Bronchial epithelial cell (primary cell): Measurements from ENCODE around the gene TRIM69. TPM values are rescaled to one million over a fixed set of nuclear protein-coding genes. Genes with fewer than 3 reads are reported as not detected.

Source experiments
- DNase-seq: peaks from one replicate; pipeline ENCODE4 v3.0.0-alpha.2; 2010; ENCODE audit warnings: low read depth
- FAIRE-seq: peaks from 2 replicates; lab custom pipeline; 2011; peaks lifted over from hg19 to GRCh38; lab: Jason Lieb, UNC
- H3K27me3 ChIP-seq: 2 replicates; pipeline ENCODE4 v1.5.1; 2011; ENCODE audit warnings: low read length; ENCODE audit not compliant: control insufficient read depth, insufficient read depth
- H3K36me3 ChIP-seq: 2 replicates; pipeline ENCODE4 v1.5.1; 2011; ENCODE audit warnings: low read length; ENCODE audit not compliant: control insufficient read depth, insufficient read depth
- H3K4me3 ChIP-seq: 2 replicates; pipeline ENCODE4 v1.5.1; 2011; ENCODE audit warnings: mild to moderate bottlenecking, low read depth, low read length, control low read depth
- total RNA-seq: library from RNA; depleted of rRNA; stranded (reverse); fragments of >200 nt; gene quantifications from 2 replicates; pipeline ENCODE4 v1.2.1, GENCODE V29; 2014
- TF ChIP-seq, protein P1 (sequence below): IDR thresholded peaks from 2 replicates; pipeline ENCODE4 v1.5.1; 2011; ENCODE audit warnings: mild to moderate bottlenecking, moderate library complexity, low read length, control low read depth, inconsistent platforms; ENCODE audit not compliant: insufficient read depth, severe bottlenecking

Gene TRIM69
- total RNA-seq, 1 donor from 2014 or later, result 7.1 TPM

DNA sequence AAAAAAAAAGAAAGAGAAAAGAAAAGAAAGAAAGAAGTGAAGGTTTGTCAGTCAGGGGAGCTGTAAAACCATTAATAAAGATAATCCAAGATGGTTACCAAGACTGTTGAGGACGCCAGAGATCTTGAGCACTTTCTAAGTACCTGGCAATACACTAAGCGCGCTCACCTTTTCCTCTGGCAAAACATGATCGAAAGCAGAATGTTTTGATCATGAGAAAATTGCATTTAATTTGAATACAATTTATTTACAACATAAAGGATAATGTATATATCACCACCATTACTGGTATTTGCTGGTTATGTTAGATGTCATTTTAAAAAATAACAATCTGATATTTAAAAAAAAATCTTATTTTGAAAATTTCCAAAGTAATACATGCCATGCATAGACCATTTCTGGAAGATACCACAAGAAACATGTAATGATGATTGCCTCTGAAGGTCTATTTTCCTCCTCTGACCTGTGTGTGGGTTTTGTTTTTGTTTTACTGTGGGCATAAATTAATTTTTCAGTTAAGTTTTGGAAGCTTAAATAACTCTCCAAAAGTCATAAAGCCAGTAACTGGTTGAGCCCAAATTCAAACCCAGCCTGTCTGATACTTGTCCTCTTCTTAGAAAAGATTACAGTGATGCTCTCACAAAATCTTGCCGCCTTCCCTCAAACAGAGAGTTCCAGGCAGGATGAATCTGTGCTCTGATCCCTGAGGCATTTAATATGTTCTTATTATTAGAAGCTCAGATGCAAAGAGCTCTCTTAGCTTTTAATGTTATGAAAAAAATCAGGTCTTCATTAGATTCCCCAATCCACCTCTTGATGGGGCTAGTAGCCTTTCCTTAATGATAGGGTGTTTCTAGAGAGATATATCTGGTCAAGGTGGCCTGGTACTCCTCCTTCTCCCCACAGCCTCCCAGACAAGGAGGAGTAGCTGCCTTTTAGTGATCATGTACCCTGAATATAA is 23.0 kb upstream of the TRIM69 start:
- TF ChIP-seq, protein P1, sequence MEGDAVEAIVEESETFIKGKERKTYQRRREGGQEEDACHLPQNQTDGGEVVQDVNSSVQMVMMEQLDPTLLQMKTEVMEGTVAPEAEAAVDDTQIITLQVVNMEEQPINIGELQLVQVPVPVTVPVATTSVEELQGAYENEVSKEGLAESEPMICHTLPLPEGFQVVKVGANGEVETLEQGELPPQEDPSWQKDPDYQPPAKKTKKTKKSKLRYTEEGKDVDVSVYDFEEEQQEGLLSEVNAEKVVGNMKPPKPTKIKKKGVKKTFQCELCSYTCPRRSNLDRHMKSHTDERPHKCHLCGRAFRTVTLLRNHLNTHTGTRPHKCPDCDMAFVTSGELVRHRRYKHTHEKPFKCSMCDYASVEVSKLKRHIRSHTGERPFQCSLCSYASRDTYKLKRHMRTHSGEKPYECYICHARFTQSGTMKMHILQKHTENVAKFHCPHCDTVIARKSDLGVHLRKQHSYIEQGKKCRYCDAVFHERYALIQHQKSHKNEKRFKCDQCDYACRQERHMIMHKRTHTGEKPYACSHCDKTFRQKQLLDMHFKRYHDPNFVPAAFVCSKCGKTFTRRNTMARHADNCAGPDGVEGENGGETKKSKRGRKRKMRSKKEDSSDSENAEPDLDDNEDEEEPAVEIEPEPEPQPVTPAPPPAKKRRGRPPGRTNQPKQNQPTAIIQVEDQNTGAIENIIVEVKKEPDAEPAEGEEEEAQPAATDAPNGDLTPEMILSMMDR, result peak; percentile 18
- FAIRE-seq (no peak), DNase-seq (peak; percentile 41)
- H3K27me3 ChIP-seq, result no peaks in the 10 kb centered on the region
- peaks cover 13% of the 10 kb centered on the region for H3K36me3 ChIP-seq
- peak overlapping the region; percentile 87 for H3K4me3 ChIP-seq

DNA sequence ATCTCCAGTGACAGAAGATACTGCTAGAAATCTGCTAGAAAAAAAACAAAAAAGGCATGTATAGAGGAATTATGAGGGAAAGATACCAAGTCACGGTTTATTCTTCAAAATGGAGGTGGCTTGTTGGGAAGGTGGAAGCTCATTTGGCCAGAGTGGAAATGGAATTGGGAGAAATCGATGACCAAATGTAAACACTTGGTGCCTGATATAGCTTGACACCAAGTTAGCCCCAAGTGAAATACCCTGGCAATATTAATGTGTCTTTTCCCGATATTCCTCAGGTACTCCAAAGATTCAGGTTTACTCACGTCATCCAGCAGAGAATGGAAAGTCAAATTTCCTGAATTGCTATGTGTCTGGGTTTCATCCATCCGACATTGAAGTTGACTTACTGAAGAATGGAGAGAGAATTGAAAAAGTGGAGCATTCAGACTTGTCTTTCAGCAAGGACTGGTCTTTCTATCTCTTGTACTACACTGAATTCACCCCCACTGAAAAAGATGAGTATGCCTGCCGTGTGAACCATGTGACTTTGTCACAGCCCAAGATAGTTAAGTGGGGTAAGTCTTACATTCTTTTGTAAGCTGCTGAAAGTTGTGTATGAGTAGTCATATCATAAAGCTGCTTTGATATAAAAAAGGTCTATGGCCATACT is 21.1 kb upstream of the TRIM69 start:
- Histone ChIP-seq H3K36me3 (peaks cover 13% of the 10 kb centered on the region), H3K27me3 (no peaks in the 10 kb centered on the region), H3K4me3 (no peak overlapping the region)
- TF ChIP-seq, protein P1, result no peak
- FAIRE-seq (no peak), DNase-seq (no peak)

DNA sequence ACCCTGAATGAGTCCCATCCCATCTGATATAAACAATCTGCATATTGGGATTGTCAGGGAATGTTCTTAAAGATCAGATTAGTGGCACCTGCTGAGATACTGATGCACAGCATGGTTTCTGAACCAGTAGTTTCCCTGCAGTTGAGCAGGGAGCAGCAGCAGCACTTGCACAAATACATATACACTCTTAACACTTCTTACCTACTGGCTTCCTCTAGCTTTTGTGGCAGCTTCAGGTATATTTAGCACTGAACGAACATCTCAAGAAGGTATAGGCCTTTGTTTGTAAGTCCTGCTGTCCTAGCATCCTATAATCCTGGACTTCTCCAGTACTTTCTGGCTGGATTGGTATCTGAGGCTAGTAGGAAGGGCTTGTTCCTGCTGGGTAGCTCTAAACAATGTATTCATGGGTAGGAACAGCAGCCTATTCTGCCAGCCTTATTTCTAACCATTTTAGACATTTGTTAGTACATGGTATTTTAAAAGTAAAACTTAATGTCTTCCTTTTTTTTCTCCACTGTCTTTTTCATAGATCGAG is 20.5 kb upstream of the TRIM69 start:
- DNase-seq, result no peak
- no peak overlapping the region for H3K4me3 ChIP-seq
- FAIRE-seq, result no peak

DNA sequence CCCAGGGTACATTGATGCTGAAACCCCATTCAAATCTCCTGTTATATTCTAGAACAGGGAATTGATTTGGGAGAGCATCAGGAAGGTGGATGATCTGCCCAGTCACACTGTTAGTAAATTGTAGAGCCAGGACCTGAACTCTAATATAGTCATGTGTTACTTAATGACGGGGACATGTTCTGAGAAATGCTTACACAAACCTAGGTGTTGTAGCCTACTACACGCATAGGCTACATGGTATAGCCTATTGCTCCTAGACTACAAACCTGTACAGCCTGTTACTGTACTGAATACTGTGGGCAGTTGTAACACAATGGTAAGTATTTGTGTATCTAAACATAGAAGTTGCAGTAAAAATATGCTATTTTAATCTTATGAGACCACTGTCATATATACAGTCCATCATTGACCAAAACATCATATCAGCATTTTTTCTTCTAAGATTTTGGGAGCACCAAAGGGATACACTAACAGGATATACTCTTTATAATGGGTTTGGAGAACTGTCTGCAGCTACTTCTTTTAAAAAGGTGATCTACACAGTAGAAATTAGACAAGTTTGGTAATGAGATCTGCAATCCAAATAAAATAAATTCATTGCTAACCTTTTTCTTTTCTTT is 19.2 kb upstream of the TRIM69 start:
- Histone ChIP-seq H3K36me3 (peaks cover 13% of the 10 kb centered on the region), H3K27me3 (no peaks in the 10 kb centered on the region), H3K4me3 (no peak overlapping the region)
- TF ChIP-seq, protein P1, result no peak
- no peak for DNase-seq
- no peak for FAIRE-seq

More for the DNA sequence above, 20.5 kb upstream of the TRIM69 start:
- TF ChIP-seq, protein P1, result no peak
- peaks cover 13% of the 10 kb centered on the region for H3K36me3 ChIP-seq
- H3K27me3 ChIP-seq, result no peaks in the 10 kb centered on the region

DNA sequence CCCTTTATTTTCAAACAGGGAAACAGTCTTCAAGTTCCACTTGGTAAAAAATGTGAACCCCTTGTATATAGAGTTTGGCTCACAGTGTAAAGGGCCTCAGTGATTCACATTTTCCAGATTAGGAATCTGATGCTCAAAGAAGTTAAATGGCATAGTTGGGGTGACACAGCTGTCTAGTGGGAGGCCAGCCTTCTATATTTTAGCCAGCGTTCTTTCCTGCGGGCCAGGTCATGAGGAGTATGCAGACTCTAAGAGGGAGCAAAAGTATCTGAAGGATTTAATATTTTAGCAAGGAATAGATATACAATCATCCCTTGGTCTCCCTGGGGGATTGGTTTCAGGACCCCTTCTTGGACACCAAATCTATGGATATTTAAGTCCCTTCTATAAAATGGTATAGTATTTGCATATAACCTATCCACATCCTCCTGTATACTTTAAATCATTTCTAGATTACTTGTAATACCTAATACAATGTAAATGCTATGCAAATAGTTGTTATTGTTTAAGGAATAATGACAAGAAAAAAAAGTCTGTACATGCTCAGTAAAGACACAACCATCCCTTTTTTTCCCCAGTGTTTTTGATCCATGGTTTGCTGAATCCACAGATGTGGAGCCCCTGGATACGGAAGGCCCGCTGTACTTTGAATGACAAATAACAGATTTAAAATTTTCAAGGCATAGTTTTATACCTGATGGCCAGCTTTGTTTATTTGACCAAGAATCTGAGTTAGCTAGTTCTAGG is 18.0 kb upstream of the TRIM69 start:
- no peak for DNase-seq
- H3K27me3 ChIP-seq, result no peaks in the 10 kb centered on the region
- H3K4me3 ChIP-seq, result no peak overlapping the region
- TF ChIP-seq, protein P1, result no peak
- FAIRE-seq, result no peak
- H3K36me3 ChIP-seq, result peaks cover 13% of the 10 kb centered on the region
